Esophagus muscularis mucosa (tissue), 4 donors: Measurements from ENCODE around the gene RHAG. TPM values are rescaled to one million over a fixed set of nuclear protein-coding genes. Genes with fewer than 3 reads are reported as not detected.
"Not testable (repeated sequence)": the region's sequence is repeated elsewhere in the genome, so short reads cannot be mapped to it uniquely, and the experiment has no call there.

Experiments used
- DNase-seq: peaks from one replicate; pipeline ENCODE4 v3.0.0-alpha.2; 2017; ENCODE audit errors: extremely low spot score
- H3K27ac ChIP-seq, 4 donors: fragments of 200-600 bp; sonication (generic); replicated peaks in 1 of 4; 1 replicate in 3 of 4; 2 replicates in 1 of 4; pipeline ENCODE4 v1.5.1; 2016 to 2019; ENCODE audit warnings: mild to moderate bottlenecking in 1 of 4
- H3K27me3 ChIP-seq, 4 donors: fragments of 200-600 bp; sonication (generic); one replicate each; pipeline versions ENCODE4 v1.5.1 to v1.6.0; 2016 to 2019
- H3K36me3 ChIP-seq, 4 donors: fragments of 200-600 bp; sonication (generic); one replicate each; pipeline ENCODE4 v1.5.1; 2016 to 2019
- H3K4me1 ChIP-seq, 4 donors: fragments of 200-600 bp; sonication (generic); one replicate each; pipeline ENCODE4 v1.5.1; 2016 to 2019
- H3K4me3 ChIP-seq, 4 donors: fragments of 200-600 bp; sonication (generic); 1 replicate in 2 of 4; 2 replicates in 2 of 4; pipeline ENCODE4 v1.5.1; 2016 to 2019; ENCODE audit warnings: mild to moderate bottlenecking in 4 of 4, moderate library complexity in 1 of 4
- H3K9me3 ChIP-seq, 4 donors: fragments of 200-600 bp; sonication (generic); 1 replicate in 3 of 4; 2 replicates in 1 of 4; pipeline ENCODE4 v1.5.1; 2016 to 2019
- CTCF ChIP-seq, 3 experiments: fragments of 200-600 bp in 2 of 3; fragments of 450-650 bp in 1 of 3; sonication (generic) in 2 of 3; IDR thresholded peaks; one replicate each; pipeline ENCODE4 v1.5.1; 2017 to 2019; ENCODE audit warnings: antibody characterized with exemption in 3 of 3, mild to moderate bottlenecking in 2 of 3, moderate library complexity in 1 of 3
- EP300 ChIP-seq: sonication (generic); formaldehyde crosslinking; IDR thresholded peaks from one replicate; pipeline ENCODE4 v1.6.1; 2017; ENCODE audit warnings: antibody characterized with exemption
- POLR2A ChIP-seq: fragments of 450-650 bp; IDR thresholded peaks from one replicate; pipeline ENCODE4 v1.6.1; 2017; ENCODE audit warnings: antibody characterized with exemption, moderate library complexity, mild to moderate bottlenecking, low read depth
- POLR2AphosphoS5 ChIP-seq, 2 donors: sonication (generic); formaldehyde crosslinking; IDR thresholded peaks; one replicate each; pipeline ENCODE4 v1.6.1; 2017; ENCODE audit warnings: antibody characterized with exemption in 2 of 2
- WGBS: methylation state at CpG from one replicate; pipeline ENCODE4 v1.1.5; 2018; 5-methylcytosine and 5-hydroxymethylcytosine counted together
- intact Hi-C: fragments of 100-400 bp; cut with DNase I; formaldehyde crosslinking; loops from one replicate; pipeline ENCODE4 v1.15.1; 2023
- total RNA-seq, 4 donors: library from RNA; depleted of rRNA; stranded (reverse); fragments of >200 nt; gene quantifications; one replicate each; pipeline versions ENCODE4 v1.1.0 to v1.2.1, GENCODE V29; 2016

Gene RHAG
- total RNA-seq, 4 donors from 2014 or later, result 0.42 to 1.4 (median 0.99) TPM; not detected in 1

GRCh38 chr6:49626811-49627210, 9.8 kb downstream of the RHAG start:
- 100% methylated on average over 2 of the region's 3 CpGs for WGBS
- no peak for TF ChIP-seq CTCF (IDR thresholded peaks at IDR 0.05)
- no peak for TF ChIP-seq POLR2AphosphoS5 (IDR thresholded peaks at IDR 0.05)
- no peak for TF ChIP-seq EP300
- no peak for TF ChIP-seq POLR2A
- H3K27ac ChIP-seq, result no peak overlapping the region
- H3K36me3 ChIP-seq, result no peaks in the 10 kb centered on the region
- H3K4me3 ChIP-seq, result no peak overlapping the region
- DNase-seq, result peak; percentile 85
- intact Hi-C loops, result no loop called here
- H3K27me3 ChIP-seq, result peaks cover 0 to 4% (median 0%) of the 10 kb centered on the region in 4 donors
- H3K9me3 ChIP-seq, result no peaks in the 10 kb centered on the region
- H3K4me1 ChIP-seq, result no peaks in the 10 kb centered on the region

- H3K27me3 ChIP-seq, result no peaks in the 10 kb centered on the region
- no peak overlapping the region for H3K4me3 ChIP-seq
- H3K36me3 ChIP-seq, result no peaks in the 10 kb centered on the region
- no peak for DNase-seq
- no peak overlapping the region for H3K27ac ChIP-seq
- intact Hi-C loops, result no loop called here
- no peaks in the 10 kb centered on the region for H3K4me1 ChIP-seq
- TF ChIP-seq POLR2A (no peak), POLR2AphosphoS5 (IDR thresholded peaks at IDR 0.05) (no peak), EP300 (no peak), CTCF (IDR thresholded peaks at IDR 0.05) (no peak)
- no peaks in the 10 kb centered on the region for H3K9me3 ChIP-seq
These were observed 18.4 kb downstream of the RHAG start for GRCh38 chr6:49618257-49618656.

GRCh38 chr6:49614144-49614543, 22.5 kb downstream of the RHAG start:
- H3K27me3 ChIP-seq, H3K36me3 ChIP-seq, DNase-seq, H3K4me1 ChIP-seq, H3K27ac ChIP-seq, H3K9me3 ChIP-seq, intact Hi-C loops, H3K4me3 ChIP-seq: not testable (repeated sequence)
- WGBS, result 80% methylated on average over 5 of the region's 5 CpGs

GRCh38 chr6:49609285-49609684, 27.4 kb downstream of the RHAG start:
- Histone ChIP-seq H3K36me3 (no peaks in the 10 kb centered on the region), H3K9me3 (no peaks in the 10 kb centered on the region), H3K27ac (no peak overlapping the region), H3K4me1 (peaks cover 0 to 5% (median 0%) of the 10 kb centered on the region in 4 donors), H3K4me3 (no peak overlapping the region), H3K27me3 (no peaks in the 10 kb centered on the region)
- no peak for TF ChIP-seq CTCF (IDR thresholded peaks at IDR 0.05)
- no peak for TF ChIP-seq POLR2AphosphoS5 (IDR thresholded peaks at IDR 0.05)
- no peak for TF ChIP-seq POLR2A
- intact Hi-C loops, result no loop called here
- no peak for DNase-seq
- 67% methylated on average over 1 of the region's 1 CpG for WGBS

GRCh38 chr6:49608275-49608674, 28.4 kb downstream of the RHAG start:
- H3K4me1 ChIP-seq, H3K27me3 ChIP-seq, intact Hi-C loops, H3K27ac ChIP-seq, H3K36me3 ChIP-seq, DNase-seq, H3K9me3 ChIP-seq, H3K4me3 ChIP-seq: not testable (repeated sequence)
- WGBS, result 80% methylated on average over 9 of the region's 9 CpGs

GRCh38 chr6:49607391-49607982, 29.2 kb downstream of the RHAG start:
- H3K27me3 ChIP-seq, result no peaks in the 10 kb centered on the region
- no peak overlapping the region for H3K4me3 ChIP-seq
- no peak for TF ChIP-seq CTCF (IDR thresholded peaks at IDR 0.05)
- TF ChIP-seq EP300, result no peak
- no peak for TF ChIP-seq POLR2A
- no peak for TF ChIP-seq POLR2AphosphoS5 (IDR thresholded peaks at IDR 0.05)
- H3K36me3 ChIP-seq, result no peaks in the 10 kb centered on the region
- intact Hi-C loops, result loop anchor here (2.0 kb wide), 1 partner anchor 75 kb away; no protein-coding TSS in a partner anchor
- H3K27ac ChIP-seq, result no peak overlapping the region
- peaks cover 0 to 5% (median 0%) of the 10 kb centered on the region in 4 donors for H3K4me1 ChIP-seq
- H3K9me3 ChIP-seq, result no peaks in the 10 kb centered on the region
- DNase-seq, result no peak
